Stimulated activated CD4-positive, alpha-beta T cell treated with anti-CD3 and anti-CD28 coated beads, Interleukin-2, amount 100 ng/mL, for 48 hours (primary cell): ENCODE data around the gene PYGM.

Experiments used
- DNase-seq, 2 donors: peaks; one replicate each; pipeline ENCODE4 v3.0.0-alpha.2; 2020

PYGM gene

GRCh38 chr11:64766881-64767280 is 7.1 kb upstream of the PYGM start:
- DNase-seq, result no peak

GRCh38 chr11:64765851-64766665 is 6.3 kb upstream of the PYGM start:
- DNase-seq, result no peak

- no peak for DNase-seq
Observed at GRCh38 chr11:64765291-64765850, 5.6 kb upstream of the PYGM start.

- no peak for DNase-seq
Observed at GRCh38 chr11:64764753-64765152, 5.0 kb upstream of the PYGM start.

- DNase-seq, result no peak
Observed at GRCh38 chr11:64764040-64764611, 4.4 kb upstream of the PYGM start.

GRCh38 chr11:64763526-64764039 is 3.8 kb upstream of the PYGM start:
- DNase-seq, result no peak

GRCh38 chr11:64762674-64763525 is 3.1 kb upstream of the PYGM start:
- no peak for DNase-seq

- no peak for DNase-seq
Observed at GRCh38 chr11:64762277-64762673, 2.5 kb upstream of the PYGM start.

GRCh38 chr11:64760759-64761420 is 1.1 kb upstream of the PYGM start:
- no peak for DNase-seq

- DNase-seq, result no peak
Observed at GRCh38 chr11:64759131-64759721, 548 bp downstream of the PYGM start.

GRCh38 chr11:64758330-64759079 is 1.3 kb downstream of the PYGM start:
- no peak for DNase-seq

GRCh38 chr11:64757549-64758329 is 2.0 kb downstream of the PYGM start:
- DNase-seq, result no peak

GRCh38 chr11:64755681-64756361 is 4.0 kb downstream of the PYGM start:
- DNase-seq, result no peak

GRCh38 chr11:64754919-64755662 is 4.7 kb downstream of the PYGM start:
- DNase-seq, result no peak

- DNase-seq, result no peak
Observed at GRCh38 chr11:64754124-64754918, 5.5 kb downstream of the PYGM start.

GRCh38 chr11:64753380-64754123 is 6.2 kb downstream of the PYGM start:
- no peak for DNase-seq

GRCh38 chr11:64753019-64753379 is 6.8 kb downstream of the PYGM start:
- DNase-seq, result no peak
